Measurements from ENCODE around the gene RRP1. TPM values are rescaled to one million over a fixed set of nuclear protein-coding genes. Genes with fewer than 3 reads are reported as not detected.
"Not testable (repeated sequence)": the region's sequence is repeated elsewhere in the genome, so short reads cannot be mapped to it uniquely, and the experiment has no call there.

RRP1 gene
- total RNA-seq, 1 donor from 2014 or later: 17.8 TPM

DNA sequence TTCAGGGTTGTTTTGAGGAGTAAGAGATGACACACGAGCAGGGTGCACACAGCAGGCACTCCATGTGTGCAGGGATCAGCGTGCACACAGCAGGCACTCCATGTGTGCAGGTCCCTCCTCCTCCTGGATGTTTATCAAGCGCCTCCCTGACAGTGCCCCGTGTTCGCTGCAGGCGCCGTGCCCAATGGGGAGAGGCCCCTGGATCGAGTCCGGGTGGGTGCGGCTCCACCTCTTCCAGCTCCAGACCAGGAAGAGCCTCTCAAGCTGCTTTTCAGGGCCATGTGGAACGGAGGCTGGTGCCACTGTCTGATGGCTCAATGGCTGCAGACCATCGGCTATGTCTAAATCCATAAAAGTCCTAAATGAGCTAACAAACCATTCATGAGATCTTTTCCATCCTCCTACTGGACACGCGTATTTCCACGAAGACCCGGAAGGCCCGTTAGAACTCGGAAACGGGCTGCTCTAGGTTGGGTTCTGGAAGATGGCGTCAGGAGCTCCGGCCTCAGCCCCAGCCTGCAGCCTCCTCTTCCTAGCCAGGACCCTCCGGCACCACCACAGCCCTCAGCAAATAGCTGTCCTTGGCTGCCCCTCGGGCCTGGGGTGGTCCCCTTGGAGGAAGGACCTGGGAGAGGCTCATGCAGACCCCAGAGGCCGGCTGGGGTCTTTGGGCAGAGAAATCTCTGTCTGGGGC lies 36.0 kb downstream of the RRP1 start:
- intact Hi-C loops (cut with DNase I): no loop called here

GRCh38 chr21:43825936-43826622 lies 36.7 kb downstream of the RRP1 start:
- intact Hi-C loops (cut with DNase I): no loop called here
- ATAC-seq (peak; percentile 30), DNase-seq (ENCODE audit: low spot score) (peak; percentile 56)

More for the DNA sequence above, 36.0 kb downstream of the RRP1 start:
- DNase-seq (ENCODE audit: low spot score) (peak; percentile 56), ATAC-seq (no peak)

DNA sequence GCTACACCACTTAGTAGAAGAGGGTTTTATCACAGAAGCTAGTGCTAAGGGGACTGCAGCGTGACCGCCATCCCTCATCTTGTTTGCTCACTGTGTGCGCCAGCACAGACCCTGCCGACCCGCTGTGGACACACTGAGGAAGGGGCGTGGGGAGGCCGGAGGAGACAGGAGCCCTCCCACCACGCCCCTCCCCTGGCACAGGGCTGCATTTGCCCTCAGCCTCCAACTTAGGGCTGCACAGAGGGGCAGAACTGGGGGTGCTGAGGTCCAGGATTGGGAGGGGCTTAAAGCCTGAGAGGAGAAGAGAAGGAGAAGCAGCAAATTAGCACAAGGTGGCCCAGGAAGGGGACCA lies 37.2 kb downstream of the RRP1 start:
- intact Hi-C loops (cut with DNase I): no loop called here
- DNase-seq (ENCODE audit: low spot score) (no peak), ATAC-seq (peak; percentile 28)

DNA sequence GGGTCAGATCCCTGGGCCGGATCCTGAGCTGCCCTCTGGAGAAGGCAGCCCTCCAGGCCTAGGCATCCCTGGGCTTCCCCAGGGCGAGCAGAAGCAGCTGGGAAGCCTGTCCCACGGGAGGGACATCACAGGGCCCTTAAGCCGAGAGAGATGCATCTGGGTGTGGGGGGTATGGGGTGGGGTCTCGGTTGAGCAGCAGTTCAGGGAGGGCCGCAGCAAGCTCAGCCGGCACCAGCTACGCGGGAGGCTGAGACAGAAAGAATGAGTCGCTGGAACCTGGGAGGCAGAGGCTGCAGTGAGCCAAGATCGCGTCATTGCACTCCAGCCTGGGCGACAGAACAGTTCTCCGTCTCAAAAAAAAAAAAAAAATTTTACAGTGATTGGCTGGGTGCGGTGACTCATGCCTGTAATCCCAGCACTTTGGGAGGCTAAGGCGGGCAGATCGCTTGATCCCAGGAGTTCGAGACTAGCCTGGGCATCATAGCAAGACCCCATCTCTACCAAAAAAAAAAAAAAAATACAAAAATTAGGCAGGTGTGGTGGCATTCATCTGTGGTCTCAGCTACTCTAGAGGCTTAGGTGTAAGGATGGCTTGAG lies 37.7 kb downstream of the RRP1 start:
- DNase-seq (ENCODE audit: low spot score) (no peak), ATAC-seq (peak; percentile 39)
- intact Hi-C loops (cut with DNase I): no loop called here

DNA sequence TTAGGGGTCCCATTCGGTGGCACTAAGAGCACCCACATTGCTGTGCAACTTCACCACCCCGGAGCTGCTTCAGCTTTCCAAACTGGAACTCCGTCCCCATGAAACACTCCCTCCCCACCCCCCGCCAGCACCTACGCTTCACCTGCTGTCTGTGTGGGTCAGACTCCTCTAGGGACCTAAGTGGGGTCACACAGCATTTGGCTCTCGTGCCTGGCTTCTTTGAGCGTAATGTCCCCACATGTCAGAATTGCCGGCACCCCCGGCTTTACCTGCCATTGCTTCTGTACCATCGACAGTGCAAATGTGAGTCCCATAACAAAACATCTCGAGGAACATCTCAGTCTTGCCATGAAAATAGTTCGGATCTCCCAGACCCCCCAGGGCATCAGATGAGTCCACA lies 39.8 kb downstream of the RRP1 start:
- ATAC-seq: no peak
- DNase-seq (ENCODE audit: low spot score): no peak
- intact Hi-C loops (cut with DNase I): no loop called here

- intact Hi-C loops (cut with DNase I): no loop called here
- no peak for DNase-seq (ENCODE audit: low spot score)
- no peak for ATAC-seq
Observed at GRCh38 chr21:43829575-43830119, 40.3 kb downstream of the RRP1 start.

GRCh38 chr21:43832158-43832550 lies 42.8 kb downstream of the RRP1 start:
- ATAC-seq (no peak), DNase-seq (ENCODE audit: low spot score) (no peak)
- intact Hi-C loops (cut with DNase I): no loop called here

- ATAC-seq (no peak), DNase-seq (ENCODE audit: low spot score) (no peak)
- intact Hi-C loops (cut with DNase I): no loop called here
Observed at GRCh38 chr21:43832648-43833047, 43.3 kb downstream of the RRP1 start.

DNA sequence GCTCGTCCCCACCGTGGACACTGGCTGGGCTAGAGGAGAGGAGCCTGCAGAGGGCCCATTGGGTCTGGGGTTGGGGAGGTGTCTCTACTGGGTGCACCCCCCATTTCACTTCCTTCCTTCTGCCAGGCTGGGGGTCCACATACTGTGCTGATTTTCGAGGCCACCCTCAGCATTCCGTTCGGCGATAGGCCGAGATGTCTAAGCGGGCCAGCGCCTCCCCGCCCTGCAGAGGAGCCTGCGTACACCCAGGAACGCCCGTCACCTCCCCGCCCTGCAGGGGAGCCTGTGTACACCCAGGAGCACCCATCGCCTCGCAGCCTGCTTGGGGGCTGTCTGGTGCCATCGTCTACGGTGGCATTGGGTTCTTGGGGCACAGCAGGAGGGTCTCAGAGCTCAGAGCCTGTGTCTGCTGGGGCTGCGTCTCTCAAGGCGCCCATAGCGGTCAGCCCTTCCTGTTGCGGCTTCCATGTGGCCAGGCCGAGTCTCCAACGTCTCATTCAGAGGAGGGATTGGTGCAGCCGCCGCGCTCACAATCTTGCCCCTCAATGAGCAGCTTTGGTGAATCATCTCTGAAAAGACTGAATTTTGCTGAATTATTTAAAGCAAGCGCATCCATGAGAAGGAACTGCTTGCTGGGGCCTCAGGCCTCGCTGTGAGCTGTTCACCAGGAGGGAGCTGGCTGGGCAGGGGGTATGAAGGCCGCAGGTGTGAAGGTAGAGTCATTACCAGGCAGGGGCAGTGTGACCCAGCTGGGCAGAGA lies 44.9 kb downstream of the RRP1 start:
- DNase-seq (ENCODE audit: low spot score): no peak
- intact Hi-C loops (cut with DNase I): no loop called here
- peak; percentile 25 for ATAC-seq

- no peak for ATAC-seq
- intact Hi-C loops (cut with DNase I): no loop called here
- DNase-seq (ENCODE audit: low spot score): no peak
Observed at GRCh38 chr21:43835050-43835449, 45.7 kb downstream of the RRP1 start.

GRCh38 chr21:43835861-43836260 lies 46.5 kb downstream of the RRP1 start:
- ATAC-seq (no peak), DNase-seq (ENCODE audit: low spot score) (no peak)
- intact Hi-C loops (cut with DNase I): no loop called here

DNA sequence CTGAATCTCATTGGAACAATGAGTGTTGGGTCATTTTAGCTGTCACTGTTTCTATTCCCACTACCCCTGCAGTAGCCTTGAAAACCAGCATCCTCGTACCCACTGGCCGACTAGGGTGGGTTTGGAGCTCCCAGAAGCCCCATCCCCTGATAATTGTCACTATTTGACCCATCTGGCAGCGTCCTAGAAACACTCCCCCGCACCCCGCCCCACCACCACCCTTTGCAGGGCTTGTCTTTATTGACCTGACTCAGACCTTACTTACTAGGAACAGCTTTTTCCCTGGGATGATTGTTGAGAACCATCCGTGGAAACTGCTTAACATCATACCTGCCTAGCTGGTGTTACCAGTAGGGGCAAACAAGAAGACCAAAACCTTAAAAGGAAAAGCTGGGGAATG lies 47.2 kb downstream of the RRP1 start:
- ATAC-seq (no peak), DNase-seq (ENCODE audit: low spot score) (no peak)
- intact Hi-C loops (cut with DNase I): no loop called here

DNA sequence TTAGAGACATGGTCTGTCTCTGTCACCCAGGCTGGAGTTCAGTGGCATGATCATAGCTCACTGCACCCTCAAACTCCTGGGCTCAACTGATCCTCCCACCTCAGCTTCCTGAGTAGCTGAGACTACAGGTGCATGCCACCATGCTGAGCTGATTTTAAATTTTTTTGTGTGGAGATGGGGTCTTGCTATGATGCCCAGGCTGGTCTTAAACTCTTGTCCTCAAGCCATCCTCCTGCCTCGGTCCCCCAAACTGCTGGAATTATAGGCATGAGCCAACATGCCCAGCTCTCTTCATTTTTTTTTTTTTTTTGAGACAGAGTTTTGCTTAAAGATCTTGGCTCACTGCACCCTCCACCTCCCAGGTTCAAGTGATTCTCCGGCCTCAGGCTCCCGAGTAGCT lies 50.9 kb downstream of the RRP1 start:
- ATAC-seq (no peak), DNase-seq (ENCODE audit: low spot score) (no peak)
- intact Hi-C loops (cut with DNase I): no loop called here

DNA sequence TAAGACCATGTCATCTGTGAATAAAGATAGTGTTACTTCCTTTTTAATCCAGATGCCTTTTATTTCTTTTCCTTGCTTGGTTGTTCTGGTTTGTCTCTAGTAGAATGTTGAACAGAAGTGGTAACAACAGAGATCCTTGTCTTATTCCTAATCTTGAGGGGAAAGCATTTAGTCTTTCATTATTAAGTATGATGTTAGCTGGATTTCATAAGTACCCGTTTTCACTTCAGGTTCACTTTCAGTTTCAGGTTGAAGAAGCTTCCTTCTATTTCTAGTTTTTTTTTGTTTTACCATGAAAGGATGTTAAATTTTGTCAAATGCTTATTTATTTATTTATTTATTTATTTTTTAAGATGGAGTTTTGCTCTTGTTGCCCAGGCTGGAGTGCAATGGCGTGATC lies 53.4 kb downstream of the RRP1 start:
- ATAC-seq: no peak
- intact Hi-C loops (cut with DNase I): no loop called here
- no peak for DNase-seq (ENCODE audit: low spot score)

GRCh38 chr21:43844906-43845305 lies 55.5 kb downstream of the RRP1 start:
- intact Hi-C loops (cut with DNase I); DNase-seq (ENCODE audit: low spot score); ATAC-seq: not testable (repeated sequence)

GRCh38 chr21:43845386-43845785 lies 56.0 kb downstream of the RRP1 start:
- DNase-seq (ENCODE audit: low spot score) (no peak), ATAC-seq (no peak)
- intact Hi-C loops (cut with DNase I): no loop called here

GRCh38 chr21:43846430-43846829 lies 57.1 kb downstream of the RRP1 start:
- DNase-seq (ENCODE audit: low spot score) (no peak), ATAC-seq (no peak)
- intact Hi-C loops (cut with DNase I): no loop called here

GRCh38 chr21:43847301-43847700 lies 57.9 kb downstream of the RRP1 start:
- ATAC-seq (no peak), DNase-seq (ENCODE audit: low spot score) (no peak)
- intact Hi-C loops (cut with DNase I): no loop called here

DNA sequence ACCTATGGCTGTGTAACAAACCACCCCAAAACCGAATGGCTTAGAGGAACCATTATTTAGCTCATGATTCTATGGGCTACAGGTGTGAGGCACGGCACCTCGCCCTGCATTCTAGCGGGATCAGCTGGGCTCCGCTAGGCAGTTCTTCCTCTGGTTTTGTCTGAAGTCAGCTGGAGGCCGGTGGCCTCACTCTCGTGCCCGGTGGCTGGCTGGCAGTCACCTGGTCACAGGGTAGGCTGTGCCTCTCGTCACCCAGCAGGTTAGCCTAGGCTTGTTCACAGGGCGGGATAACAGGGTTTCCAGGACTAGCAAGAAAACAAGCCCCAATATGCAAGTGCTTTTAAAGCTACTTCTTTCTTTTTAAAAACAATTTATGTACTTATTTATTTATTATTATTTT lies 59.4 kb downstream of the RRP1 start:
- ATAC-seq (no peak), DNase-seq (ENCODE audit: low spot score) (no peak)
- intact Hi-C loops (cut with DNase I): no loop called here
